Ovary (tissue), 3 donors: ENCODE data around the gene MAPK14.

ENCODE experiments used
- CTCF ChIP-seq, 3 donors: fragments of 450-650 bp in 2 of 3; fragments of 200-600 bp in 1 of 3; IDR thresholded peaks; one replicate each; pipeline versions ENCODE4 v1.5.1 to v1.8.0; 2016 to 2022; ENCODE audit warnings: antibody characterized with exemption in 3 of 3, mild to moderate bottlenecking in 1 of 3
- EP300 ChIP-seq: sonication (generic); formaldehyde crosslinking; IDR thresholded peaks from one replicate; pipeline ENCODE4 v1.6.1; 2017; ENCODE audit warnings: antibody characterized with exemption
- donor health status: DM: no; HTN: no; CAD: no.

GRCh38 chr6:36027501-36028087 is at the start of gene MAPK14:
- peak; percentile 71 to 95 (median 88) for TF ChIP-seq CTCF (IDR thresholded peaks at IDR 0.05)
- no peak for TF ChIP-seq EP300
